T-helper 2 cell treated with Interferon-gamma antibody and Interleukin-4, amounts not matched to agents 100 ng/mL and 5 ng/mL, for 36 hours (primary cell): Measurements from ENCODE around the gene ADAM22. TPM values are rescaled to one million over a fixed set of nuclear protein-coding genes. Genes with fewer than 3 reads are reported as not detected.

ENCODE experiments used
- intact Hi-C: fragments of 100-400 bp; cut with micrococcal nuclease; formaldehyde crosslinking; loops from one replicate; pipeline ENCODE4 v1.15.1; 2023
- total RNA-seq: library from RNA; stranded (reverse); gene quantifications from 2 replicates; pipeline ENCODE4 v1.2.3, GENCODE V29; 2022

Gene ADAM22
- total RNA-seq, 1 donor from 2014 or later, result 2.9 TPM

DNA sequence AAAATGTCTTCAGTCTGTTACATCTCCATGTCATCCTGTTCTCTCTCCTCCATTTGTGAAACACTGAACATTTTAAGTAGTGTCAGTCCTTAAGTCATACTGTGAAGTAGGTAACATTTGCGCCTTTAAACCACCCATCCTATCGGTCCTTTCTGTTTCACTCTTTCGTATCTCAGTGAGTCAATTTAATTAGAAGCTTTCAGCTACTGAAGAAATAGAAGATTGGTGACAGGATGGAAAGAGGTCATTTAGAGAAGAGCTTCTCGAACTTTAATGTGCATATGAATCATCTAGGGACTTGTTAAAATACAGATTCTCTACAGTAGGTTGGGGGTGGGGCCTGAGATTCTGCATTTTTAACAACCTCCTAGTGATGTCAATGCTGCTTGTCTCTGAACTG is 172.4 kb downstream of the ADAM22 start:
- intact Hi-C loops, result no loop called here

DNA sequence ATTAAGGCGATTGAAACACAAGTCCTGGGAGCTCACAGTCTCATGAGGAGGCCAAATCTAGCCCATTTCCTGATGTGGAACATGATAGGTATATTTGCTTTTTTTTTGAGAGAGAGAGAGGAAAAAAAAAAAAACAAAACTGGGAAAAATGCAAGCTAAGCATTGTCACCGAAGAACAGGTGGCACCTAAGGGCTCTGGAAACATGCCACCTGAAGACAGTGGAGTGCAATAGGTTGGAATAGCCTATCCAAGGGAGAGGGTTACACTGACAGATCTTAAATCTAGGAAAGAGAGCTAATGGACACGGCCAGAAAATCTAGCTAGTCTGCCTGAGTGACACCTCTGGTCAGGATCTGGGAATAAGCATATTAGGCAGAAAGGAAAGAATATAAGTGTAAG is 175.6 kb downstream of the ADAM22 start:
- intact Hi-C loops, result loop anchor here (10.0 kb wide), 1 partner anchor 175 kb away; the partner anchor contains the start of gene ADAM22

DNA sequence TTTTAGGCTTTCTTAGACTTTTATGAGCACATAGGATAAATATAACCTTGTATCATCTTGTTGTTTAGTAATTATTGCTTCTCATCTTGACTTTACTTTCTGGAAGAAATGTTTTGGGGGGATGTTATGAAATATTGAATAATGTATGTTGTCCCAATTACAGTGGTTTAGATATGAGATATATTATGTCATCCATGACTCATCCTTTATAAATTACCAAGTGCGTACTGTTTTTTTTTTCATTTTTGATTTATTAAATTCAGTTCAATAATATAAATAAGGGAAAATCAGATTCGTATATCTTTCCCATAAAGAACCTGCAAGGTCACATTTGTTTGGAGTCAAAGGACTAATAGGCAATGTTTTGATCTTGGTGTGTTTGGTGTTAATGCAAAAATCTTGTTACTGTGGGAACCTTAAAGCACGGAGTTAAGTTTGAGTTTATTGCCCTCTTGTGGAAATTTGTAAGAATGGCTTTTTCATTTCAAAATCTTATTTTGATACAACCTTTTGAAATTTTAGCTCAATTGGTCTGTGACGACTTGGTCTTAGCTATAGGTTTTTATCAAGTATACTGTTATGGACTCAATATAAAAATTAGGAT is 177.2 kb downstream of the ADAM22 start:
- intact Hi-C loops, result loop anchor here (1.0 to 10.0 kb wide), 2 partner anchors 176 to 313 kb away; partner anchors contain the start of gene ADAM22

DNA sequence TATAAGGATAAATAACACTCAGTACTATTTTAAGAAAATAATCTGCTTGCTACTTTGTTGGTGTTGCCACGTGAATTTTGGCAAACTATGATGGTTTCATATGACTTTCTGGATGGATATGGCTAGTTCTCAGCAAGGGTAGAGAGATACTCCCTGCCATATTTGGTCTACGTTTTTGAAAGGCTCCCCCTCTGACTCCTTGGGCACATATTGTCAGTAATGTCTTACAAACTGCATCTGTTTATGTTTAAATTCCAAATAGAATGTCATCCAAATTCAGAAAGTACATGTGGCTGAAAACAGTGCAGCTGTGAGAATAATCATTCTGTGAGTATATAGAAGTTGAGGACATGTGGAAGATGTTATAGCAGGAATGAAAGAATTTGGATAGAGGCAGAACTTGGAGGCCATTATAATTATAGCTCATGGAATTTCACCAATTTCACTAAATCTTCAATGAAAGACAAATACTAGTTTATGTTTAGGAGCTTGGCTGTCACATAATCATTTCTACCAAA is 178.0 kb downstream of the ADAM22 start:
- intact Hi-C loops, result loop anchor here (1.0 to 10.0 kb wide), 2 partner anchors 177 to 314 kb away; partner anchors contain the start of gene ADAM22

DNA sequence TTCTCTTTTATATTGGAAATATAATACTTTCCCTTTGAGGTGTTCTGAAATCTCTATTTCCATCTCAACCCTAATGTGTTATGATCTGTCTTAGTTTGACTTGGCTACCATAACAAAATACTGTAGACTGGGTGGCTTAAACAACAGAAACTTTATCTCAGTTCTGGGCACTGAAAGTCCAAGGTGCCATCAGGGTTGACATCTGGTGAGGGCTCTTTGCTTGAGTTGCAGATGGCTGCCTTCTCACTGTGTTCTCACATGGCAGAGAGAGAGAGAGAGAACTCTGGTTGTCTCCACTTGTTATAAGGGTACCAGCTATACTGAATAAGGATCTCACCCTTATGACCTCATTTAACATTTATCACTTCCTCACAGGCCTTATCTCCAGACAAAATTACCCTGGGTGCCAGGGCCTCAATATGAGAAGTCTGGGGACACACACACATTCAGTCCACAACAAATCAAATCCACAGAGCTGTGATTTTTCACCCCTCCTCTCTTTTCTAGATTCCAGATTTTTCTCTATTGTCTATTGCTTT is 181.3 kb downstream of the ADAM22 start:
- intact Hi-C loops, result loop anchor here (10.0 kb wide), 1 partner anchor 181 kb away; the partner anchor contains the start of gene ADAM22

DNA sequence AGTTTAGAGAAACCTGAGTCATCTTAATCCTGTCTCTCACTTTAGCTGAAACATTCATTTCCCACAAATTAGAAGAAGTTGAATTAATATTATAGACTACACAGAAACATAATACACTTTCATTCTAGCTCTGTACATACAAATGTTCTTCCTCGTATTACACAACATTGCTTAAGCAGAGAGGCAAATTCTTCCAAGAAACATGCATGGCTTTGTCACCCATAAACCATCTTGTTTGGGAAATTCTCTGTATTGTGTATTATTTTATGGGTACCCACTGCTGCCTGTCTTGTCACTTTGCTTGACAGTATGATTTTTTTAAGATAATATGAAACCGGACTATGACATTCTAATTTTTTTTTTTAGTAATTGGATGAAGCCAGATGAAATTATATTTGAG is 181.8 kb downstream of the ADAM22 start:
- intact Hi-C loops, result loop anchor here (10.0 kb wide), 1 partner anchor 181 kb away; the partner anchor contains the start of gene ADAM22

DNA sequence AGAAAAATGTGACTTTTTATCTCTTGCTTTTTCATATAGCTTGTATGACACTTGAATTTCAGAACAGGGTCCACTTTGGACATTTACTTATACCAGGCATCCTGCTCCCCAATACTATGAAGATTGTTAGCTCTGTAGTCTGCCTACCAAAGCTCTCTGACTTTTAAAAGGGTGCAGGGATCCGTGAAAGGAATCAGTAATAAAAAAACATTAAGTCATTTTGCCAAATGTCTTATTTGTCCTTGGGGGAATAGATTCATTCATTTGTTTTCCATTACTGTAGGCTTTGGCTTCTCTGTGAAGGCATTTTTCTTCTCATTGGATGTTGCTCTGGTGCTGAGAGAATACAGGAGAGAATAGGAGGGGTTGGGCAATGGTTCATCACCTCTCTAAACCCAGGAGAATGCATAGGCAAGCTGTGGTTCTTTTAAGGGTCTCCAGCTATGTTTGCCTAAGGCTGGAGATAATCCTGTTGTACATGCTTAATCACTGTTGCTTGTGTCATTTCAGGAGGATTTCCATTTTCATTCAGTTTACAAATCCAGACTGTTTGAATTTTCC is 182.3 kb downstream of the ADAM22 start:
- intact Hi-C loops, result loop anchor here (10.0 kb wide), 1 partner anchor 182 kb away; the partner anchor contains the start of gene ADAM22

DNA sequence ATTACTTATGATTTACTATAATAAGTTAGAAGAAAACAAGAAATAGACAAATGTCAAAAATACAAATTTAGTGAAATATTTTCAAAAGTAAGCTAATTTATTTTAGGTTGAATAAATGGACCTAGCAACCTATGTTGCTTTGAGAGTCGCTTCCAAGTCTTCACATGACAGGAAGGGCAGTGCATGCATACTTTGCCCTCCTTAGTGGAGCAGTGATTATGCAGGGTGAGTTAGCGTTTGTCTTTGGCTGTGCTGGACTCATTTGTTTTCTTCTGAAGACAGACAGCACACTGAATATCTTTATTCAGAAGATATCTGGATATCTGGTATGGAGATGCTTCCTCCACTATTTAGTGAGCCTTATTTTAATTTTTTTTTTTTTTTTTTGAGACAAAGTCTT is 183.3 kb downstream of the ADAM22 start:
- intact Hi-C loops, result loop anchor here (10.0 kb wide), 1 partner anchor 183 kb away; the partner anchor contains the start of gene ADAM22

DNA sequence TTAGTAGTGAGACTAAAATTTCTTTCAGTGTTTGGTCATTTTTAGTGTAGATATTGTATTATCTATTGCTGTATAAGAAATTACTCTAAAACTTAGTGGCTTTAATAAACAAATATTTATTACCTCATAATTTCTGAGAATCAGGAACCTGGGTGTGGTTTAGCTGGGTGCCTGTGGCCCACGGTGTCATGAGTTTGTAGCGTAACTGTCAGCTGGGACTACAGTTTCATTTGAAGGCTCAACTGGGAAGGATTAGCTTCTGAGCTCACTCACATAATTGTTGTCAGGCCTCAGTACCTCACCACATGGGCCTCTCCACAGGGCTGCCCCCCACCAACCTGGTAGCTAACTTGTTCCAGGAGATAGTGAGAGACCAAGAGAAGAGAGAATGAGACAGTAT is 187.3 kb downstream of the ADAM22 start:
- intact Hi-C loops, result no loop called here

DNA sequence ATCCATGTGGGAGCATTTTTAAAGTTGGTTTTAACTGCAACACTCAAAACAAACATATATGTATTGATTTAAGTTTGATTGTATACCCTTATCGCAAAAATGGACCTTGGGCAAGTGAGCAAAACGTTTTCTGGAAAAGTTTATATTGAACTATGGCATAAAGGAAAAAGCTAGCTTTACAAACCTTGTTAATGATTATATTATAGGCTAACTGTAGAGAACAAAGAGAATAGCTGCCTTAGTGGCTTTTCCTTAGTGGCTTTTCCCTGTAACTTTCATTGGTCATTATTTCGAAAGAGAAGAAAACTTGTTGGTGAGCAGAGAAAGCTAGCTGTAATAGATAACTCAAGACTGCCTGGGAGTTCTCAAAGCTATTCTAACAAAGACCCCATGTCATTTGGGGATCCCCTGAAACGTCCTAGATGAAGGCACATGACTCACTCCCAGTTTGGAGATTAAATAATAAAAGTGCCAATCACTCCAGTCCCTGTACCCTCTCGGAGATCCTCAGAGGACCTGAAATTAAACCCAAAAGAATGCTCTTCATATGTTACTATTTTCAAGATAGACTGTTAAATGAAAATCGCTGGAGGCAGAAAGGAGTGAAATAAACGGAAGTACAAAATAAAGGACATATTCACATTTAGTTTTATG is 193.7 kb downstream of the ADAM22 start:
- intact Hi-C loops, result no loop called here

DNA sequence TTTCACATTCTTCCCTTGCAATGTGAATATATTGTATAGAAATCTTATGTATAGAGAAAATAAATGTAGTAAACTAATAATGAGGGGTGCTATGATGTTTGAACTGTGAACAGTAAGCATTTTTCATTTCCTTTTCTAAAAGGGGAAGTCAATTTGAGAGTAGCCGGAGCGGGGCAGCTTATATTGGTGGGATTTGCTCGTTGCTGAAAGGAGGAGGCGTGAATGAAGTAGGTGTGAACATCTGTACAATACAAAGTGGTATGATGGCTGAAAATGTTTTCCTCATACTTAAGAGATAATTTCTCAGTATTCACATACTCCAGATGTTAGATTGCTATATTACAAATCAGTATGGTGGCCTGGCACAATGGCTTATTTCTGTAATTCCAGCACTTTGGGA is 198.7 kb downstream of the ADAM22 start:
- intact Hi-C loops, result no loop called here

DNA sequence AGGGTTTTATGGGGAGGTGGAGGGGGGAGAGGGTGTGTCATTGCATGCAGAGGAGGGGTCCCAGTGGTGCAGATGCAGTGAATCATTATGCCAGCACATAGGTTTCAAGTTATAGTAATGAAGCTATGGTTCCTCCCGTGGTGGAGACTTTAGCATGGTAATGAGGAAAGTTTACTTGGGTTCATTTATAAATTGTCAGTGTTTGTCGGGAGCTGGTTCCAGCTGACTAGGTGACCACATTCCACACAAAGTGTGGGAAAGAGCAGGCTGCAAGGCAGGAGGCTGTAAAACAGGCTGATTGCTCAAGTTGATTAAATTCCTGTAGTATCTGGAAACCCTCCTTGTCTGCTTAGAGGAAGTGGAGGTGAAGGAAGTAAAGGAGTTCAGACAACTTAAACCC is 206.9 kb downstream of the ADAM22 start:
- intact Hi-C loops, result no loop called here

DNA sequence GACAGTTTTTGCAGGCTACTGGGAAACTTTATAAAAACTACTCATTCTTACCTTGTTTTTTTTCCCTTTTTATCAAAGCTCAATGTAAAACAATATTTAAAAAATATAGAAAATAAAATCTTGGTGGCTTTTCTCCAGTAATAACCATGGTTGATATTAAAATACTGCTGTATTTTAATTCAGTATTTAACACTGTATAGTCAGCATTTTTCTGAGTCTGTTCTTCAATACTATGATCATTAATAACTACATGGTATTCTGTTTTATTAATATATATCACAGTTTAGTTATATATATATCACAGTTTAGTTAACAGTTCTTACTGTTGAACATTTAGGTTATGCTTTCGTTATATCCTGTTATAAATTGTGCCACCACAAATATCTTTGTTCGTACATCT is 207.4 kb downstream of the ADAM22 start:
- intact Hi-C loops, result no loop called here

DNA sequence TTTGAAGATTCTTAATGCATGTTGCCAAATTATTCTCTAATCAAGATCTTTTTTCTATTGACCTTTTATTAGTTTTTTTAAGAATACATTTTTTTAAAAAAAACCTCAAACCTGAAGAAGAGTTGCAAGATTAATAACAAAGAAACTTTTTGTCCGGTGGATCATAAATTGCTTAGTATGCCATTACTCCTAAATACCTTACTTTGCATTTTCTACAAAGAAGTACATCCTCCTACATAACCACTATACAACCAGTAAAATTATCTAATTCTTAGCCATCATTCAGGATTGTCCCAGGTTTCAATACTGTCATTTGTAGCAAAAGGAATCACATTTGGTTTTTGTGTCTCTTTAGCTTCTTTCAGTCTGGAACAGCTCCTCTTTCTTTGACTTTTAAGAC is 207.9 kb downstream of the ADAM22 start:
- intact Hi-C loops, result no loop called here

DNA sequence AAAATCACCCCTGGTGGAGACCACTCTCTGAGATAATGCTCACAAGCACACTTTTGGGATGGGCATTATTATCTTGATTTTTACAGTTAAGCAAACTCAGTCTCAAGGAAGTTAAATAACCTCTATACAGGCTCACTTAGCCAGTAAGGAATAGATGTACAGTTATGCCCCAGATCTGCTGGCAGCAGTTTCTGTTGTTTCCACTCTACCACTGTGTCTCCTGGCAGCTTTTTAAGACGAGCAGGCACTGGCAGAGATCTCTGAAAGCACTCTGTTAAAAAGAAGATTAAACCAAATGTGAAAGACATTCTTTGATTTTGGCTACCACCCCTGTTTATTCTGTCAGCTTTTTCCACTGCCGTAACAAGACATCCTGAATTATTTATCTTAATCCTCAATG is 212.6 kb downstream of the ADAM22 start:
- intact Hi-C loops, result no loop called here

DNA sequence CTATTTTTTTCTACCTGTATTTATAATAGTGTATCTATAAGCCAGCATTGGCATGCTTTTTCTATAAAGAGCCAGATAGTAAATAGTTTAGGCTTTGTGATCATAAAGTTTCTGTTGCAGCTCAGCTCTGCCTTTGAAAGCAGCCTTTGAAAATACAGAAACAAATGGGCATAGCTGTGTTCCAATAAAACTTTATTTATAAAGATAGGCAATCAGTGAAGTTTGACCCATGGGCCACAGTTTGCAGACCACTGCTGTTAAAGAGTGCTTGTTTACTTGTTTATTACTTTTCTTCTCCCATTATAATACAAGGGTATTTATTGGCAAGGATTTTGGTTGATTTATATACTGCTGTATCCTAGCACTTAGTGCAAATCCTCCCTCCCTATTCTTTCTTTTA is 213.3 kb downstream of the ADAM22 start:
- intact Hi-C loops, result no loop called here

DNA sequence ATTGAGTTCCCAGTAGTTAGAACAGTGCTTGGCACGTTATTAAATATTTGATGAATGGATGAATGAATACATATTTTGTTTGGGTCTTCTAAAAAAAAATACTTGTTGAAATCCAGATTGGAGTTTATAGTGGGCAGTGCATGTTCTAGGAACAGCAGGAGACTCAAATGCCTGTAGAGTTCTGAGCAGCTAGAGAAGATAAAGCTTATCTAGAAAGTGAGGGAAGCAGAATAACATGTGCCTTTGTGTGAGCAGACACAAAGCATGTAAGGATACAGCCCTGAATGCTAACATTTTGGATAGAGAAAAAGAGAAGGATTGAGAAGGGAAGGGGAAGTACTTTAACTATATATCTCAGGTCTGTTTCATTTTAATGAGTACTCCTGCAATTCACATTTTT is 213.9 kb downstream of the ADAM22 start:
- intact Hi-C loops, result no loop called here

DNA sequence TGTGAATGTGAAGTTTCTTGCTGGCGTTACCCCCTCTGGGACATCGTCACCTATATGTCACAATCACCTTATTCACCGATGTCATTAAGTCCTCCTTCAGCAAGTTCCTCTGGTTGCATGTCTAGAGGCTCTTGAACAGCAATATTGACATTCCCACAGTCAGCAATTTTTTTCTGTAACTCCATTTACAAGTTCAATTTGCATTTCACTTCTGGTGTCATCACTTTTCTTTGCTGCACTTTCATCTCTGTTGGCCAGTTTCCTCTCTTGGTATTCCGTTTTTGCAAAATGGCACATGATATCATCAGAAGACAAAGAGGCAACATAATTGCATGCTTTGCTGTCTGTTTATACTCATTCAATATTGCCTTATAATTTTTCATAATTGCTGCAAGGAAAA is 216.0 kb downstream of the ADAM22 start:
- intact Hi-C loops, result no loop called here

DNA sequence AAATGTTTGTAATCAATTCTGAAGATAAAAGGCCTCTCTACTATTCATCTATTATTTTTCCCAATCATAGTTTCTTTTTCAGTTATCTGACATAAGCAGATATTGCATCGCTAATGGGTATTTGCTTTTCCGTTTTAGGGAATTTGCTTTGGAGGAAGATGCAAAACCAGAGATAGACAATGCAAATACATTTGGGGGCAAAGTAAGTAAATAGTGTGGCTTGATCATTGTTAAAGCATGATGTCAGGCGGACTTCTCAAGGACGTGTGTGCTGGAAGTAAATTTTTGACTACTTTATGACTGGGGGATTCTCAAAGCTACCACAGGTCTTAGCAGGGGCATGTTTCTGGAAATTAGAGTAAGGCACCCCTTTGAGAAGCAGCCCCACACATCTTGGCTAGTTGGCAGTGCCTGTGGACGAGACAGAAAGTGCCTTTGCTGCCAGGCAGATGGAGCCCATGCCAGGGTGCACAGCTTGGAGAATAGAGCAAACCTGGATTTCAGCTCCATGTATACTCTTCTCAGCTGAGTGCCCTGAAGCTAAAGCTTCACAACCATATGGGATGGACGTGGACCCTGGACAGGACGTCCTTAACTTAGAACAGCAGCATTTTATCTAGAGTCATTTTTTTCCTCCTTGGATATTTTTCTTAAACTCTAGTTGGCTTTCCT is 217.2 kb downstream of the ADAM22 start:
- intact Hi-C loops, result no loop called here

DNA sequence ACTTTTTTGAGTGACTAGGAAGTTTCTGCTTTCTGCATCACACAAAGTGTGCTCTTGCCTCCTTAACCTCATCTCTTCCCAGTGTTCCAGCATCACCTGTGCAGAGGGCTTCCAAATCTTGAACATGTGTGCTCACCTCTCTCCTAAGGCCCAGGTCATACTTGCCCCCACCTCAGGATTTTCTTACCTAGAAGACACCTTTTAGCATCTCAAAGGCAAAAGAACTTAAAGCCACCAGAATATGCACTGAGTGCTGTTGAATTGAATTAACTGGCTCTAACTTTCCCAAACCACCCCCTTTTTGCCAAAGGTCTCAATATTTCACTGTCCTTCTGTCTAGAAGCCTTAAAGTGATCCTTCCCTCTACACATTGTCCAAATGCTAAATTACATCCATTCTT is 219.3 kb downstream of the ADAM22 start:
- intact Hi-C loops, result no loop called here

DNA sequence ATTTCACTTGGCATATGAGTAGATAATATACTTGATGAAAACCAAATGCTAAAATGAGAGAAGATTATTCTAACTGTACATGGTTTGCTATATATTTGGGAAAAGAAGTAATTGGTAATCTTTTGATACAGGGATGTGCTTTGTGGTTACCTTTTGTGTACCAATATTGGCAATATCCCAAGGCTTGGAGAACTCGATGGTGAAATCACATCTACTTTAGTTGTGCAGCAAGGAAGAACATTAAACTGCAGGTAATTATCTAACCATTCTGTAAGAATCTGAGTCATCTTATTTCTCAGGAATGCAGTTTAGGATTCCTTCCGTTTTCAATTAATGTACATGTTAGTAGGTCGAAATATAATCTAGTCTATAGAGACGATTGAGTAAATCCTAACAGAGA is 221.7 kb downstream of the ADAM22 start:
- intact Hi-C loops, result no loop called here
